HepG2 (cell line): ENCODE measurements around the gene HIBADH. TPM values are rescaled to one million over a fixed set of nuclear protein-coding genes. Genes with fewer than 3 reads are reported as not detected.

Experiments
- ATAC-seq: fragments of 200-7000 bp; cut with Tn5 transposase; 3 replicates; pipeline ENCODE4 v1.9.1; 2020; ENCODE audit warnings: mild to moderate bottlenecking, moderate library complexity
- BruUV-seq: library from RNA; stranded (reverse); fragments of 400-500 nt; replicated peaks from 2 replicates; lab custom pipeline; 2021; lab: Mats Ljungman, UMichigan
- CTCF ChIA-PET: fragments of 300-600 bp; formaldehyde crosslinking; extraction: SDS; loops from one replicate; lab custom pipeline; 2021; ENCODE audit warnings: low total read pairs, inconsistent platforms, low intra/inter-chr PET ratio; lab: Yijun Ruan, JAX
- POLR2A ChIA-PET: fragments of 350-600 bp; sonication (Branson Sonifier 250); formaldehyde crosslinking; loops from one replicate; lab custom pipeline; 2020; ENCODE audit warnings: antibody characterized with exemption, inconsistent platforms; lab: Yijun Ruan, JAX
- DNase-seq: peaks from one replicate; pipeline ENCODE4 v3.0.0-alpha.2; 2015; ENCODE audit warnings: low spot score
- FAIRE-seq: peaks from 3 replicates; lab custom pipeline; 2011; peaks lifted over from hg19 to GRCh38; lab: Jason Lieb, UNC
- H2AFZ ChIP-seq: one replicate; pipeline ENCODE4 v1.6.1; 2011; ENCODE audit warnings: low read length, inconsistent platforms
- H3K27ac ChIP-seq: fragments of 300-600 bp; 3 replicates; pipeline ENCODE4 v1.8.0; 2011; ENCODE audit warnings: mixed run types, mild to moderate bottlenecking, mixed read lengths, low read length, inconsistent platforms; ENCODE audit not compliant: insufficient read depth; ENCODE audit errors: extremely low read length
- H3K27me3 ChIP-seq, 2 experiments: fragments of 200-600 bp in 1 of 2; 2 replicates in 1 of 2; 3 replicates in 1 of 2; pipeline versions ENCODE4 v1.6.0 to v1.8.0; 2011; ENCODE audit warnings: low read length in 2 of 2, mild to moderate bottlenecking in 2 of 2, moderate library complexity in 2 of 2, inconsistent platforms in 1 of 2; ENCODE audit not compliant: insufficient read depth in 2 of 2, control insufficient read depth in 1 of 2
- H3K36me3 ChIP-seq, 2 experiments: fragments of 200-600 bp in 1 of 2; replicated peaks in 1 of 2; 2 replicates in 1 of 2; 3 replicates in 1 of 2; pipeline versions ENCODE4 v1.5.1 to v1.8.0; 2011; ENCODE audit warnings: low read length in 2 of 2, inconsistent platforms in 1 of 2; ENCODE audit not compliant: insufficient read depth in 2 of 2, control insufficient read depth in 1 of 2
- H3K4me1 ChIP-seq: 2 replicates; pipeline ENCODE4 v1.5.1; 2012; ENCODE audit warnings: low read length, inconsistent platforms; ENCODE audit not compliant: insufficient read depth
- H3K4me2 ChIP-seq: 2 replicates; pipeline ENCODE4 v1.6.0; 2011; ENCODE audit warnings: low read depth, low read length, inconsistent platforms
- H3K4me3 ChIP-seq, 3 experiments: fragments of 200-600 bp in 1 of 3; sonication (generic), shearing (Covaris generic) in 1 of 3; replicated peaks in 1 of 3; 2 replicates each; pipeline ENCODE4 v1.5.1; 2011 to 2016; ENCODE audit warnings: low read length in 3 of 3, inconsistent platforms in 2 of 3, low read depth in 2 of 3, mild to moderate bottlenecking in 2 of 3, control low read depth in 1 of 3, mixed read lengths in 1 of 3; ENCODE audit not compliant: insufficient read depth in 1 of 3
- H3K79me2 ChIP-seq: one replicate; pipeline ENCODE4 v1.6.1; 2011; ENCODE audit warnings: low read length, inconsistent platforms; ENCODE audit not compliant: insufficient read depth
- H3K9ac ChIP-seq: 2 replicates; pipeline ENCODE4 v1.6.0; 2011; ENCODE audit warnings: mild to moderate bottlenecking, low read depth, low read length, inconsistent platforms; ENCODE audit not compliant: insufficient read depth
- H3K9me3 ChIP-seq: 2 replicates; pipeline ENCODE4 v1.5.1; 2012; ENCODE audit warnings: mild to moderate bottlenecking, low read length
- H4K20me1 ChIP-seq: 2 replicates; pipeline ENCODE4 v1.6.0; 2011; ENCODE audit warnings: inconsistent platforms, mild to moderate bottlenecking, low read length, moderate library complexity; ENCODE audit not compliant: insufficient read depth
- ATAD3A ChIP-seq: sonication (generic); formaldehyde crosslinking; IDR thresholded peaks from 2 replicates; pipeline ENCODE4 v1.4.0; 2020; ENCODE audit warnings: missing genetic modification reagents
- BRCA1 ChIP-seq: sonication (generic); formaldehyde crosslinking; IDR thresholded peaks from 2 replicates; pipeline ENCODE4 v1.4.0; 2020; ENCODE audit warnings: missing genetic modification reagents
- CEBPB ChIP-seq: IDR thresholded peaks from 2 replicates; pipeline ENCODE4 v1.6.1; 2011; ENCODE audit warnings: low read depth, low read length, improper control_type of control experiment, borderline replicate concordance
- ZNF383 ChIP-seq: sonication (generic); formaldehyde crosslinking; IDR thresholded peaks from 2 replicates; pipeline ENCODE4 v1.4.0; 2020; ENCODE audit warnings: missing genetic modification reagents, mild to moderate bottlenecking, borderline replicate concordance
- WGBS: methylation state at CpG from one replicate; pipeline ENCODE4 v1.1.6; 2017; ENCODE audit warnings: low lambda C conversion rate; 5-methylcytosine and 5-hydroxymethylcytosine counted together
- in situ Hi-C: cut with HindIII; loops from 2 replicates; pipeline ENCODE4 v1.10.0; 2017; ENCODE audit warnings: low pct_unique_long_range_greater_than_20kb; ENCODE audit not compliant: extremely low pct_ligation_motif_present
- intact Hi-C: fragments of 100-400 bp; cut with micrococcal nuclease; formaldehyde crosslinking; loops from one replicate; pipeline ENCODE4 v1.10.0; 2022; ENCODE audit not compliant: unreplicated experiment
- polyA plus RNA-seq, 8 experiments: library from polyadenylated mRNA; depleted of rRNA in 3 of 8; stranded (reverse) in 7 of 8; unstranded in 1 of 8; fragments of >200 nt; fragmentation: Illumina TruSeq in 4 of 8; extraction: Trizol in 4 of 8; gene quantifications; 2 replicates each; pipeline versions ENCODE4 v1.2.1 to v1.2.3, GENCODE V29; 2011 to 2016; ENCODE audit warnings: low read depth in 4 of 8, missing spikeins in 1 of 8, mixed read lengths in 1 of 8; ENCODE audit not compliant: insufficient read depth in 1 of 8
- total RNA-seq, 5 experiments: library from RNA; depleted of rRNA; stranded (reverse); fragments of >200 nt; fragmentation: Illumina TruSeq; extraction: Trizol; gene quantifications; 2 replicates each; pipeline ENCODE4 v1.2.3, GENCODE V29; 2016; ENCODE audit warnings: low read depth in 1 of 5
- TF ChIP-seq, protein P1 (sequence below): sonication (generic); formaldehyde crosslinking; IDR thresholded peaks from 2 replicates; pipeline ENCODE4 v1.5.1; 2020; ENCODE audit warnings: mild to moderate bottlenecking, moderate library complexity, missing genetic modification reagents

HIBADH gene
- total and polyA plus RNA-seq, 2 of the 13 experiments (the other 11 are each of a cell fraction or from before 2014, with no cell fraction given) = 49.9 to 59.5 TPM

DNA sequence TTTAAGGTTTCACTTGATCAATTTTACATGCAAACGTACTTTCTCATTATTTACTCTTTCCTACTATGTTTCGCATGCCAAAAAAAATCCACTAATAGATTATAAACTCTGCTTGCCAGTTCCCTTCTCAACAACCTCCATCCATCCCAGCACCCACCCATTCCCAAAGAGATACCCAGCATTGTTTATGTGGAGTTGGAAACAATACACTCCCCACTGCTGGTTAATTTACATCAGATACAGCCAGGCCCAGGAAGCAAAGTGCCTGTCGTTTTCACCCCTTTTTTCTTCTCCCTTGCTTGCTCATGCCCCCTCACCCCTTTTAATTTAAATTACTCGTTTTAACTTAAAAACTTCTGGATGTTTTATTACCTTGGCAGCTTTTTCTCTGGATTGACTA is 59.9 kb downstream of the HIBADH start:
- Histone ChIP-seq H3K9ac (no peak overlapping the region), H3K36me3 (no peaks in the 10 kb centered on the region), H4K20me1 (no peaks in the 10 kb centered on the region), H3K27ac (no peak overlapping the region), H3K27me3 (no peaks in the 10 kb centered on the region), H3K79me2 (no peaks in the 10 kb centered on the region), H3K4me3 (no peak overlapping the region), H3K4me1 (peaks cover 61% of the 10 kb centered on the region), H3K9me3 (no peaks in the 10 kb centered on the region), H2AFZ (no peak overlapping the region), H3K4me2 (no peak overlapping the region)
- no TSS peak for BruUV-seq
- POLR2A ChIA-PET = no interaction called here
- FAIRE-seq (no peak), ATAC-seq (no peak), DNase-seq (no peak)
- TF ChIP-seq ATAD3A (CRISPR knock-in tag) (no peak), BRCA1 (CRISPR knock-in tag) (no peak), ZNF383 (no peak)
- in situ Hi-C loops = no loop called here
- intact Hi-C loops = loop anchor here (10.0 kb wide), 1 partner anchor 408 kb away; no protein-coding TSS in a partner anchor
- 67% methylated on average over 4 of the region's 4 CpGs for WGBS
- CTCF ChIA-PET = no interaction called here

DNA sequence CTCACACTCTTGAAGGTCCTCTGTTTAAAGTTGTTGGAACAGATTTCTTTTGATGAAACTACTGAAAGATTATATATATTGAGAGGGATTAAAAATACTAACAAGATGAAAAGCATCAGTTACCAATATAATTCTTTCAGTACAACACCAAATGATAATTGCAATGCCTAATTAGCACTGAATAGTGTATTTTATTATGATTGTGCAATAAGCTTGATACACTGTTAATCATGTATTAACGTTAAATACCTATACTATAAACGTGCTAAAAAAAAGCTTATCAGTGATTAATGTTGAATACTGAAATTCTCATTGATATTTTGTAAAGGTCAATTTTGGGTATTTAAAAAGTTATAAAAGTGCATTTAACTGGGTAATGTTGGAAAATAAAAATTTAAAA is 61.5 kb downstream of the HIBADH start:
- Histone ChIP-seq H3K4me1 (peaks cover 45% of the 10 kb centered on the region), H3K79me2 (no peaks in the 10 kb centered on the region), H4K20me1 (no peaks in the 10 kb centered on the region), H3K9ac (no peak overlapping the region), H3K27ac (no peak overlapping the region), H3K36me3 (no peaks in the 10 kb centered on the region), H3K27me3 (no peaks in the 10 kb centered on the region), H3K9me3 (no peaks in the 10 kb centered on the region), H3K4me2 (no peak overlapping the region), H3K4me3 (no peak overlapping the region), H2AFZ (no peak overlapping the region)
- in situ Hi-C loops = no loop called here
- ChIA-PET CTCF (no interaction called here), POLR2A (no interaction called here)
- FAIRE-seq (no peak), DNase-seq (no peak), ATAC-seq (no peak)
- intact Hi-C loops = loop anchor here (10.0 kb wide), 1 partner anchor 406 kb away; no protein-coding TSS in a partner anchor
- 99% methylated on average over 2 of the region's 2 CpGs for WGBS
- peak; percentile 78 for TF ChIP-seq CEBPB
- TF ChIP-seq, protein P1, sequence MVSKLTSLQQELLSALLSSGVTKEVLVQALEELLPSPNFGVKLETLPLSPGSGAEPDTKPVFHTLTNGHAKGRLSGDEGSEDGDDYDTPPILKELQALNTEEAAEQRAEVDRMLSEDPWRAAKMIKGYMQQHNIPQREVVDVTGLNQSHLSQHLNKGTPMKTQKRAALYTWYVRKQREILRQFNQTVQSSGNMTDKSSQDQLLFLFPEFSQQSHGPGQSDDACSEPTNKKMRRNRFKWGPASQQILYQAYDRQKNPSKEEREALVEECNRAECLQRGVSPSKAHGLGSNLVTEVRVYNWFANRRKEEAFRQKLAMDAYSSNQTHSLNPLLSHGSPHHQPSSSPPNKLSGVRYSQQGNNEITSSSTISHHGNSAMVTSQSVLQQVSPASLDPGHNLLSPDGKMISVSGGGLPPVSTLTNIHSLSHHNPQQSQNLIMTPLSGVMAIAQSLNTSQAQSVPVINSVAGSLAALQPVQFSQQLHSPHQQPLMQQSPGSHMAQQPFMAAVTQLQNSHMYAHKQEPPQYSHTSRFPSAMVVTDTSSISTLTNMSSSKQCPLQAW = no peak
- no TSS peak for BruUV-seq
